AG09309 (cell line): ENCODE results near the gene SERPINB6.
A peak's percentile ranks its signal among the peaks of the same experiment; 100 is the strongest.

Source experiments
- DNase-seq: peaks from one replicate; pipeline ENCODE4 v3.0.0-alpha.2; 2010; ENCODE audit warnings: low read depth
- H3K4me3 ChIP-seq: 2 replicates; pipeline ENCODE4 v1.5.1; 2011; ENCODE audit warnings: mild to moderate bottlenecking, low read depth, low read length, moderate library complexity; ENCODE audit not compliant: control insufficient read depth
- TF ChIP-seq, protein P1 (sequence below): IDR thresholded peaks from 2 replicates; pipeline ENCODE4 v1.5.1; 2011; ENCODE audit warnings: mild to moderate bottlenecking, low read depth, low read length, inconsistent platforms; ENCODE audit not compliant: insufficient read depth, control insufficient read depth; ENCODE audit errors: missing control alignments

Gene SERPINB6

DNA sequence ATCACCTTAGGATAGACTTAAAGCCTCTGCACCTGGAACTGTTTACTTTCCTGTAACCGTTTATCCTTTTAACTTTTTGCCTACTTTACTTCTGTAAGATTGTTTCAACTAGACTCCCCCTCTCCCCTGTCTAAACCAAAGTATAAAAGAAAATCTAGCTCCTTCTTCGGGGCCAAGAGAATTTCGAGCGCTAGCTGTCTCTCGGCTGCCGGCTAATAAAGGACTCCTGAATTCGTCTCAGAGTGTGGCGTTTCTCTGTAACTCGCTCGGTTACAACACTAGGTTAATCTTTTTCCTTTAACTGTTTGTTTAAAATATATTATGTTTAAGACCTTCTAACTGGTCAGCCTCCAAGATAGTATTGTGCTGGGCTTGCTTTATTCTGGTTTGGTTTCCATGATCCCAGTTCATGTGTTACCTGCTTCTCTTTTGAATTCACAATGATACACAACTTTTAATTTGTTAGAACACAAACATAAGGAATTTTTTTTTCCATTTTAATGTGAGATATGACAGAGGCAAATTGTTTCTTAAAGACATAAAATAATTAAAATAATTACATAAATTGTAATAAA, 19.7 kb upstream of the SERPINB6 start:
- no peak for DNase-seq
- peak overlapping the region; percentile 77 for H3K4me3 ChIP-seq
- TF ChIP-seq, protein P1, sequence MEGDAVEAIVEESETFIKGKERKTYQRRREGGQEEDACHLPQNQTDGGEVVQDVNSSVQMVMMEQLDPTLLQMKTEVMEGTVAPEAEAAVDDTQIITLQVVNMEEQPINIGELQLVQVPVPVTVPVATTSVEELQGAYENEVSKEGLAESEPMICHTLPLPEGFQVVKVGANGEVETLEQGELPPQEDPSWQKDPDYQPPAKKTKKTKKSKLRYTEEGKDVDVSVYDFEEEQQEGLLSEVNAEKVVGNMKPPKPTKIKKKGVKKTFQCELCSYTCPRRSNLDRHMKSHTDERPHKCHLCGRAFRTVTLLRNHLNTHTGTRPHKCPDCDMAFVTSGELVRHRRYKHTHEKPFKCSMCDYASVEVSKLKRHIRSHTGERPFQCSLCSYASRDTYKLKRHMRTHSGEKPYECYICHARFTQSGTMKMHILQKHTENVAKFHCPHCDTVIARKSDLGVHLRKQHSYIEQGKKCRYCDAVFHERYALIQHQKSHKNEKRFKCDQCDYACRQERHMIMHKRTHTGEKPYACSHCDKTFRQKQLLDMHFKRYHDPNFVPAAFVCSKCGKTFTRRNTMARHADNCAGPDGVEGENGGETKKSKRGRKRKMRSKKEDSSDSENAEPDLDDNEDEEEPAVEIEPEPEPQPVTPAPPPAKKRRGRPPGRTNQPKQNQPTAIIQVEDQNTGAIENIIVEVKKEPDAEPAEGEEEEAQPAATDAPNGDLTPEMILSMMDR: no peak

DNA sequence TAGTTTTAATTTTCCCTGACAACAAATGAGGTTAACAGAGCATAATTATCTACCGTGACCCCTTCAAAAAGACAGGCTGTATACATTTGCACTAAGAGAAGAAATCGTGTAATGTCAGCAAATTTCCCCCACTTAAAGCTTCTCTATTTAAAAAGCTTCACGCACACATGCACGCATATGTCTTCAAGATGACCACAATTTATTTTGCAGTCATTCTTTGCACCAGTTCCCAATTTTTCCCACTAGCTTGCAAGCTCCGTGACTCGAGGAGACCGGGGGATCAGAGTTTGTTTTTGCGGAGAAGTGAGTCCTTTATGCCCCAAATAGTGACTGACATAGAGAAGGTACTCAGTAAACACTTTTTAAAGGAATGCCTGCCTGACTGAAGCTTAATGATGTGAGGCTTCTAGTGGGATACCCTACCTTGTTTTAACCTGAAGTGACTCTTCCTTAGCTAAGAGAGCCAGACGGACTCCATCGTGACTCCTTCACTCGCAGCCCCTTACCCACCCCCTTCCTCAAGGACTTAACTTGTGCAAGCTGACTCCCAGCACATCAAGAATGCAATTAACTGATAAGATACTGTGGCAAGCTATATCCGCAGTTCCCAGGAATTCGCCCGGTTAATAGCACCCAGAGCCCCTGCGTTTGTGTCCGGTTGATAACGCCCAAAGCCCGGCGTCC, 19.0 kb upstream of the SERPINB6 start:
- TF ChIP-seq, protein P1: no peak
- DNase-seq: no peak
- peak overlapping the region; percentile 77 for H3K4me3 ChIP-seq

DNA sequence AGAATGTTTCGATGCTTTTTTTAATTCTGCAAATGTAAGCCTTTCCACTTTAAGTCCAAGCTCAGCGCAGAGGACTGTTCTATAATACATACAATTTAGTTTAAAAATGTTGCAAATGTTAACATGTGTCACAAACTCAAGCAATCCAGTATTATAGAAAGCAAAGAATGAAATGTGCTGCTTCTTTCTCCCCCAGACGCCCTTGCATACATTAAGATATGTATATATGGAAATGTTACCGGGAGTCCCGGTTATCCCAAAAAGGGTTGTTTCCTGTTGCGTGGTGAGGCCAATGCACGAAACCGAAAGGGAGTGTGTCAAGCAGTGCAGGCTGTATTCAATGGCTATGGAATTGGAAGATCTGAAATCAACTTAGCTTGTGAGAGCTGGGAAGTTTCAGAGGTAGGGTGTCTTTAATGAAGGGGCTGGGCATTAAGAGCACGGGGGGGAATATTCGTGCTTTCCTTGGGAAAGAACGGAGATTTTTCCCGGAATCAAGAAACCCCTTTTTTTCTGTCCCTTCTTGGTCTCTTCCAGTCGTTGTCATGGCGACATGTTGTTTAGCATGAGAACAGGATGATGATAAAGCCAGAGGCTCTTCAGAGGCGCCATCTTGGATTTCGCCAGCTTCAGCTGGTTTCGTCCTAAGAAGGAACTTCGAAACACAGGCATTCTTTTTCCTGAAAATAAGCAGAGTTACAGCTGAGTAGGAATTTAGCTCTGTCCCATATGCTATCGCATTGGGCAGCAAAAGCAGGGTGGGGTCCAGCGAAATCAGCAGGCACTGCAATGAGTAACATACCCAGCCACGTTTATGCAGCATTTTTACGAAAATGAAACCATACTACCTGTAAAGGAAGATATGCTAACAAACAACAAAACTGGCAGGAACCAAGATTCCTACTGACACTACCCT, 18.2 kb upstream of the SERPINB6 start:
- TF ChIP-seq, protein P1: no peak
- peak overlapping the region; percentile 77 for H3K4me3 ChIP-seq
- peak; percentile 98 for DNase-seq

DNA sequence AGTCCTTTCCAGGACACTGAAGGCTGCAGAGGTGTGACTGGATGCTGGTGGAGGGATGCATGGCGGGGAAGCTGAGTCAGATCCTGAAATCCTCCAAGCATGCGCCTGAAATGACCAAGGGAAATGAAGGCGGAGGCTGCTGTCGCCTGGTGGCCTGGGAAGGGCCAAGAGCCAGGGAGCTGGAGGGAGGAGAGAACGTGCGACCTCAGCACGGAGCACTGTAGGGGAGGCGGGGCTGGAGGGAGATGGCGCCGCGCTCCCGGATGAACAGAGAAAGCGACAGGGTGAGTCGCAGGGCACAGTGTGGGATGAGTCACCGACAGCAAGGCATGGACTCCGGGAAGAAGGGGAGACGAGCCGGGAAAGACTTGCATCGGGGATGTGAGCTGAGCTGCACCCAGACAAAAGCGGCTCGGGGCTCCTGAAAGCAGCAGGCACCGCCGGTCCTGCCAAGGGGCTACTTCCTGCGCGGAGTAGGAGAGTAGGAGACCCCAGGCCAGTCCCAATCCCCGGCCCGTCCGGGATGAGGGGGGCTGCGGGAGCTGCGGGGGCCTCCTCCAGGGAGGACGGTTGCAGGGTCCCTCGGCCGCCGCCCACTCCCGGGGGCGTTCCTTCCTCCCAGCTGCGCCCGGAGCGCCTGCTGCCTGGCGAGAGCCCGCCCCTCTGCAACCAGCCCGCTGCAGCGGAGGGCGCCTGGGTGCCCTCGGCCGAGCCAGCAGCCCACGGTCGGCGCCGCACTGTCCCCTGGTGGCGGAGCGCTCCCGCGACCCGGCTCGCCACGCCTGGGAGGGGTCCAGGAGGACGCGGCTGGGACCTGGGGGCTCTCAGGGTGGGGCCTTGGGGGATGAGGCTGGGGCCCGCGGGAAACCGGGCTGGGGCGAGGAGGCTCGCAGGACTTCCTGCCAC, 17.3 kb upstream of the SERPINB6 start:
- H3K4me3 ChIP-seq: peak overlapping the region; percentile 77
- TF ChIP-seq, protein P1: peak; percentile 65
- peak; percentile 77 for DNase-seq

DNA sequence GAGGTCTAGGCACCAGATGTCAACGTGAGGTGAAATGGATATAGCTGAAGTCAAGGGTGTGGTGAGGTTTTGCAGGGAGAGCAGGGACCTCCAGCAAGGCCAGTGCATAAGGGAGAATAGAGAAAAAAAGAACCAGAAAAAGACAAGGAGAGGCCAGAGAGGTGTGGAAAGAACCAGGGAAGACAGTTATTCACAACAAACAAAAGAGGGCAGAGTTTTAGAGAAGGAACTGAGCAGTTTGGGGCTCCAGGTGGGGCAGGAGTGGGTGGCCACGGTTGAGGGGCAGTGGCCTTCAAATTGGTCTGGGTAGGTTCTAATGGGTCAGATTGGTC, 16.7 kb upstream of the SERPINB6 start:
- DNase-seq: no peak
- peak overlapping the region; percentile 77 for H3K4me3 ChIP-seq
- TF ChIP-seq, protein P1: no peak

DNA sequence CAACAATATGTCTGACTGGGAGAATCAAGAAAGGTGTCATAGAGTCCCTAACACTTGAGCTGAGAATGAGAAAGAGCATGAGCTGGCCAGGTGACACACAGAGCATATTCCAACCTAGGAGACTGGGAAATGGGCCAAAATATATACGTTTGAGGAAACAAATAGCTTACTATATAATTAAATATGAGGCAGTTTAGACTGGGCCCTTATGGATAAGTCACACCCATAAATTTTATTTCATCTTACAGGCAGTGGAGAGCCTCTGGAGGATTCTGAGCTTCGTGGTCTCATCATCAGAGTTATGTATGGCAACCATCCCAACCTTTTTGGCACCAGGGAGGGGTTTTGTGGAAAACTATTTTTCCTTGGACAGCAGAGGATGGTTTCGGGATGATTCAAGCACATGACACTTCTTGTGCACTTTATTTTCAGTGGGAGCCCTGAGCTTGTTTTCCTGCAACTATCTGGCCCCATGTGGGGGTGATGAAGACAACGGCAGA, 15.4 kb upstream of the SERPINB6 start:
- DNase-seq: peak; percentile 77
- H3K4me3 ChIP-seq: no peak overlapping the region
- TF ChIP-seq, protein P1: no peak
